Endothelial cell of umbilical vein (primary cell): ENCODE data around the gene MCEMP1.

ENCODE experiments used
- CTCF ChIP-seq, 2 donors: IDR thresholded peaks; 1 replicate in 1 of 2; 2 replicates in 1 of 2; pipeline ENCODE4 v1.5.1; 2011; ENCODE audit warnings: low read length in 2 of 2, mild to moderate bottlenecking in 2 of 2, moderate library complexity in 2 of 2, control low read depth in 1 of 2, inconsistent platforms in 1 of 2, low read depth in 1 of 2; ENCODE audit not compliant: insufficient read depth in 1 of 2; ENCODE audit errors: extremely low read depth in 1 of 2
- EZH2 ChIP-seq: IDR thresholded peaks from 2 replicates; pipeline ENCODE4 v1.6.1; 2012; ENCODE audit warnings: borderline replicate concordance, low read depth, mild to moderate bottlenecking, moderate library complexity, low read length, inconsistent platforms; ENCODE audit not compliant: severe bottlenecking
- FOS ChIP-seq: IDR thresholded peaks from 2 replicates; pipeline ENCODE4 v1.6.1; 2011; ENCODE audit warnings: mild to moderate bottlenecking, low read length, moderate library complexity, borderline replicate concordance; ENCODE audit not compliant: insufficient read depth
- JUN ChIP-seq: IDR thresholded peaks from 2 replicates; pipeline ENCODE4 v1.6.1; 2011; ENCODE audit warnings: borderline replicate concordance, low read depth; ENCODE audit not compliant: insufficient read length, insufficient read depth
- MAX ChIP-seq: IDR thresholded peaks from 2 replicates; pipeline ENCODE4 v1.6.1; 2011; ENCODE audit not compliant: insufficient read depth, insufficient read length
- MYC ChIP-seq: IDR thresholded peaks from one replicate; pipeline ENCODE4 v1.6.1; 2011; ENCODE audit warnings: mild to moderate bottlenecking, low read depth, low read length
- POLR2A ChIP-seq: IDR thresholded peaks from 2 replicates; pipeline ENCODE4 v1.6.1; 2012; ENCODE audit warnings: low read depth, mild to moderate bottlenecking, control low read depth, low read length
- POLR2AphosphoS5 ChIP-seq: IDR thresholded peaks from 2 replicates; pipeline ENCODE4 v1.6.1; 2012; ENCODE audit warnings: low read depth, mild to moderate bottlenecking, control low read depth, low read length, moderate library complexity; ENCODE audit not compliant: insufficient read depth

DNA sequence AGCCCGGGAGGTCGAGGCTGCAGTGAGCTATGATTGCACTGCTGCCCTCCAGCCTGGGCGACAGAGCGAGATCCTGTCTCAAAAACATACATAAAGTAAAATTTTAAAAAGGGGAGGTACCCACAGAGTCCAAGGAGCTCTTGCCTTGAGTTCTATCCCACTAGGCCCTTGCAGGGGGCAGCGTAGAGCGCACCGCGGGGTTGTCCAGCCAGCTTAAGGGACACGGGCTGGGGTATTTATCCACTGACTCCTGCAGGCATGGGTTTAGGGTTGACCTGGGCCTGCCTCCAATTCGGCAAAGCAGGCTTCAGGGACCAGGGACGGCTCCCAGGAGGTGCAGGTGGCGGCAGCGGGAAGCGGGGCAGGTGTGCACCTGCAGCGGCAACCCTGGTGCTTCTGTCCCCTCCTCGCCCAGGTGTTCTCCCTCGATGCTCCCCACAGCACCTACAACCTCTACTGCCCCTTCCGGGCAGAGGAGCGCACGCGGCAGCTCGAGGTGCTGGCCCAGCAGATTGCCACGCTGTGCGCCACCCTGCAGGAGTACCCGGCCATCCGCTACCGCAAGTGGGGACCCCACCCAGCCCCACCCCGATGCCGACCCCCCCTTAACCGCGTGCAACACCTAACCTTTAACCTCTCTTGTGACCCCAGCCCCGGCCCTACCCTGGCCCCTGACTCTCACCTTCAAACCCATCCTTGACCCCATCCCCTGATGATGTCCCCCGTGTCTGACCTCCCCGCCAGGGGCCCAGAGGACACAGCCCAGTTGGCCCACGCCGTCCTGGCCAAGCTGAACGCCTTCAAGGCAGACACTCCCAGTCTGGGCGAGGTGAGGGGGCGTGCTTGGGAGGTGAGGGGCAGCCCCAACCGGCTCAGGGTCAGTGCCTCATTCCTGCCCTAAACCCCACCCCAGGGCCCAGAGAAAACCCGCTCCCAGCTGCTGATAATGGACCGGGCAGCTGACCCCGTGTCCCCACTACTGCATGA lies 35.3 kb upstream of the MCEMP1 start:
- TF ChIP-seq POLR2AphosphoS5: no peak
- peak in 1 of 2 donors; percentile 5 for TF ChIP-seq CTCF (IDR thresholded peaks at IDR 0.05; ENCODE audit: extremely low read depth in 1 of 2, insufficient read depth in 1 of 2, low read depth in 1 of 2, low read length in 2 of 2)
- TF ChIP-seq POLR2A: no peak
- no peak for TF ChIP-seq MAX
- TF ChIP-seq FOS: no peak
- TF ChIP-seq EZH2: no peak
- TF ChIP-seq MYC: no peak
- no peak for TF ChIP-seq JUN
